Epidermal melanocyte (primary cell): Measurements from ENCODE around the gene MALRD1.

Experiments
- DNase-seq: peaks from one replicate; pipeline ENCODE4 v3.0.0; 2011; ENCODE audit warnings: low spot score; ENCODE audit not compliant: insufficient read length

The MALRD1 gene

DNA sequence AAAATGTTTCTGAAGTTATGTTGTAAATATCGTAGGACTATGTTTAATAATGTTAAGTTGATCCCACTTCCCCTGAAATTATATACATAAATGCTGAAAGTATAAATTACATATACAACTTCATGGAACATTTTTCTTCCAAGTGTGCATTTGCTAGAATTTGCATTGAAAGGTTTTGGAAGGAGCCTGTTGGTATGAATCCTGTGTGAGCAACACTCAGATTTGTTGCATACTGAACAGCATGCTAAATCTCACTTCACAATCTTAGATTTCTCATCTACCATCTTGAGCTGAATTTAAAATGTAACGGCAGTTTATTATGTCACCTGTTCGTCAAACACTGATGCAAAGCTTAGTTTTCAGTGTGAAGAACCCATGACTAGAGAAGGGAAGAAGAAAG, 172.6 kb downstream of the MALRD1 start:
- DNase-seq, result no peak

DNA sequence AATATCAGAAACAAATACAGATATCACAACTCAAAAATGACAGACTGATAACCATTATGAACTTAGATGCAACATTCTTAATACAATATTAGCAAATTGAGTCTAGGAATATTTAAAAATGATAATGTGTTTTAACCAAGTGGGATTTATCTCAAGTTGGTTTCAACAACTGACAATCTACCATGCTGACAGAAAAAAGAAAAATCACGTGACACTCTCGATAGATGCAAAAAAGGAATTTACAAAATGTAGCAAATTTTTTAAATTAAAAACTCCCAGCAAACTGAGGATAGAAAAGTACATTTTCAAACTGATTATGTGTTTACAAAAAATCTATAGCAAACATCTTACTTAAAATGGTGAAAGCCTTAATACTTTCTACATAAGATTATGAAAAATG, 177.4 kb downstream of the MALRD1 start:
- DNase-seq, result no peak

- no peak for DNase-seq
Measured at GRCh38 chr10:19231034-19231433, 182.4 kb downstream of the MALRD1 start.

DNA sequence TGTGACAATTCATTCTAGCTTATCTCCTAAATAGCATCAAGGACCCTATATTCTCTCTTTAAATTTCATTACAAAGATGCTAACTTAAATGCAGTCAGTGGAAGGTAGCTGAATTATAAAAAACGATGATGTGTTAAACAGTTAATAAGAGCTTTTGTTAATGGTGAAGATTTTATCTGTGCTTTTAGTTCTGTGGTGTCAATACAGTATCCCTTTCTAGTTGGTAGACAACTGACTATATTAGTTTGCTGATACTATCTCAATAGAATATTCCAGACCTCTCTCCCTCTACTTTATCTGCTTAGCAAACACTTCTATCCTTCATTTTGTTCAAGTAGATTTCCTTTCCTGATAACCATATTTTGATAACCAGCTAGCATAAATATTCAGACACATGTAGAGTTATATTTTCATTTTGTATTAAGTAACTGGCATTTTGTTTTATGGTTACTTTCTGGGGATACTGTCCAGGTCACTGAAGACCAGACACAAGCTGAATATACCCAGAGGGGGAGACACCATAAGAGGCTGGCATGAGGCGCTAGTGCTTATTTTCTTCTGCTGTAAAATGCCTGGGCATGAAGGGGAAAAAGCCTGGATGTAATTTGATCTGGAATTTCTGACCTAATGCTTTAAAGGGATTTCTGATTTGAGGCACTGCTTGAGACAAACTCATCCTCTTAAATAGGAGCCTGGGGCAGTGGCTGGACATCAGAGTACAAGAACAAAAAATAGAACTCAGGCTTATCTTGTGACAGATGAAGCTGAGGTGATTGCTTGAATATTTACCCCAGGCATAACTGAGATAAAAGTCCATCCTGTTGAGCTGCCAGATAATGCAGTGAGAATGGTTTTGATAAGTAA, 197.5 kb downstream of the MALRD1 start:
- DNase-seq, result no peak

- no peak for DNase-seq
Measured at GRCh38 chr10:19247843-19248242, 199.2 kb downstream of the MALRD1 start.

GRCh38 chr10:19250546-19250945, 201.9 kb downstream of the MALRD1 start:
- no peak for DNase-seq

GRCh38 chr10:19252531-19252930, 203.9 kb downstream of the MALRD1 start:
- DNase-seq, result no peak

GRCh38 chr10:19256331-19256730, 207.7 kb downstream of the MALRD1 start:
- DNase-seq, result no peak

DNA sequence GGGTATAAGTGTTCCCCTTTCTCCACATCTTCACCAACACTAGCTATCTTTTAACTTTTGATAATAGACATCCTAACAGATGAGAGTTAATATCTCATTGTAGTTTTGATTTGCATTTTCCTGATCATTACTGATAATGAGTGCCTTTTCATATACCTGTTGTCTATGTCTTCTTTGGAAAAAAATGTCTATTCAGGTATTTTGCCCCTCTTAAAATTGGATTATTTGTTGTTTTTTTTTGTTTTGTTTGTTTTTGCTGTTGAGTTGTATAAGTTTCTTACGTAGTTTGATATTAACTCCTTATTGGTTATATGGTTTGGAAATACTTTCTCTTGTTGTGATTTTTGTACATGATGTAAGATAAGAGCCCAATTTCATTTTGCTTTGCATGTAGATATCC, 214.7 kb downstream of the MALRD1 start:
- DNase-seq, result no peak

GRCh38 chr10:19283285-19283684, 234.7 kb downstream of the MALRD1 start:
- no peak for DNase-seq

GRCh38 chr10:19283786-19284185, 235.2 kb downstream of the MALRD1 start:
- DNase-seq, result no peak

- no peak for DNase-seq
Measured at GRCh38 chr10:19290770-19291169, 242.2 kb downstream of the MALRD1 start.

DNA sequence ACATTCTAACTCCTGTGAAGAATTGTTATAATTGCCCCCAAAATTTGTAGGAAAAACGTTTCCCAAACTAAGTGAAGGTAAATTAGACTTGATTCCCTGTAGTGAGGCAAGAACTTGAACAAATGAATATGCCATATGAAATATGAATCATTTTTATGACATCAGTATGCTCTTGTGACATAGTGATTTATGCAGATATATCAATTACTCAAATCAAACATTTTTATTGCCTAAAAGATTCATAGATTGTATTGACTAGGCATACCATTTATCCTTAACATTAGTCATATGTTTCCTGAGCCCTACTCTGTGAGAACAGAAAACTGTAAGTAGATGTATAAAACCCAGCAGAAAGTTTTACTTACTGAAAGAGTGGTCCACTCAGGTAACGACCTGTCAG, 245.6 kb downstream of the MALRD1 start:
- DNase-seq, result no peak

DNA sequence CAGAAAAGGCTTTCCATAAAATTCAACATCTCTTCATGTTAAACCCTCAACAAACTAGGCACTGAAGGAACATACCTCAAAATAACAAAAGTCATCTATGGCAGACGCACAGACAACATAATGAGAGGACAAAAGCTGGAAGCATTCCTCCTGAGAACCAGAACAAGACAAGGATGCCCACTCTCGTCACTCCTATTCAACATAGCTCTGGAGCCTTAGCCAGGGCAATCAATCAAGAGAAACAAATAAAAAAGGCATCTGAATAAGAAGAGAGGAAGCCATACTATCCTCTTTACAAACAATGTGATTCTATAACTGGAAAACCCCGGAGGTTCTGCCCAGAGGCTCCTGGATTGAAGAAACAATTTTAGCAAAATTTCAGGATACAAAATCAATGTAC, 251.0 kb downstream of the MALRD1 start:
- no peak for DNase-seq

DNA sequence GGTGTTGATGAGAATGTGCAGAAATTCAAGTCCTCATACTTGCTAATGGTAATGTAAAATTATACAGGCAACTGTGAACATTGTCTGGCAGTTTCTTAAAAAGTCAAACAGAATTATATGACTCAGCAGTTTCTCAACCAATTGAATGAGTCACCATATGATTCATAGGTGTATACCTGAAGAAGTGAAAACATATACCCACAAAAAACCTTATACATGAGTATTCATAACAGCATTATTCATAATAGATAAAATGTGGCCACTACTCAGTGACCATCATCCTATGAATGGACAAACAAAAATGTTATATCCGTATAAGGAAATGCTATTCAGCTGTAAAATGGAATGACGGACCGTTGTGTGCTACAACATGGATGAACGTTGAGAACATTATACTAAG, 253.5 kb downstream of the MALRD1 start:
- DNase-seq, result no peak

GRCh38 chr10:19310066-19310465, 261.5 kb downstream of the MALRD1 start:
- no peak for DNase-seq

GRCh38 chr10:19316204-19316870, 267.7 kb downstream of the MALRD1 start:
- DNase-seq, result no peak

GRCh38 chr10:19317952-19318351, 269.4 kb downstream of the MALRD1 start:
- DNase-seq, result no peak

GRCh38 chr10:19325581-19325980, 277.0 kb downstream of the MALRD1 start:
- DNase-seq, result no peak

GRCh38 chr10:19328582-19328981, 280.0 kb downstream of the MALRD1 start:
- no peak for DNase-seq

DNA sequence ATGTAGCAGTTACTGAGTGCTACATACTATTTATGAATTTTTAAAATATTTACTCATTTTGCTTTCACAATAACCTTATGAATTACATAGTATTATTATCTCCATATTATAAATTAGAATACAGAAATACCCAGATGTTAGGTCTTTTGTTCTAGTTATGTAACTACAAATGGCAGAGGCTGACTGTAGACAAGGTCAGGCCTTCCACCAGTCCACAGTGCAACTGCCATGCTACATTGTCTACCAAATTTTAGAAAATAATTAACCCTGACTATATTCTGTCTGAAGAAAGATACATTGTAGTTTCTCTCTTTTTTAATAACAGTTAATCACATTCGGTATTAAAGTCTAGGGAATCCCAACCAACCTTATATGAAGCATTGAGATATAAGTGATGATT, 280.9 kb downstream of the MALRD1 start:
- DNase-seq, result no peak

DNA sequence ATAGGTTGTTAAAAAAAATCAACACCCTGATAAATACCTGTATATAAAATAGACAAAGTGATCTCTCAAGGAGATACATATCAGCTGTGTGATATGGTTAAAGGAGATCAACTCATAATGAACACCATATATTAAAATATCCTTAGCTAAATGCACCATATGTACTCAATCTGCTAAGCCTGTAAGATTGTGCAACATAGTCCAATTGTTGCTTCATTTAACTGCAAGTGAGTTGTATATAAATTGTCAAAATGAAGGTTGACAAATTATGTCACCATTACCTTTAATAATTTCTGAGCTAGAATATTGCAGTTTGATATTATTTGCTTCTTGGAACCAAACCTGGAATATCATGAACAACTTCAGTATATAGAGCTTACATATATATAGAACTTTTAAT, 283.7 kb downstream of the MALRD1 start:
- DNase-seq, result no peak

- DNase-seq, result no peak
Measured at GRCh38 chr10:19333631-19334030, 285.0 kb downstream of the MALRD1 start.
